OCI-LY7 (cell line): ENCODE results near the gene POGLUT3.

Source experiments
- CTCF ChIP-seq: fragments of 200-600 bp; sonication (generic); conservative IDR thresholded peaks from 2 replicates; pipeline ENCODE4 v1.5.1; 2014; ENCODE audit warnings: mild to moderate bottlenecking, antibody characterized with exemption, low read length, moderate library complexity, mixed read lengths
- EZH2phosphoT487 ChIP-seq: fragments of 200-600 bp; sonication (generic); IDR thresholded peaks from 2 replicates; pipeline ENCODE4 v1.6.1; 2018; ENCODE audit warnings: low read depth, borderline replicate concordance, mild to moderate bottlenecking, mixed run types, antibody characterized with exemption, low read length, moderate library complexity, mixed read lengths

- TF ChIP-seq CTCF (no peak), EZH2phosphoT487 (no peak)
Observed at GRCh38 chr11:108474664-108475463, 23.3 kb downstream of the POGLUT3 start.
